ENCODE data around the gene ZXDA. TPM values are rescaled to one million over a fixed set of nuclear protein-coding genes. Genes with fewer than 3 reads are reported as not detected.

Gene ZXDA
- total and polyA plus RNA-seq, 2 donors from 2014 or later = 1.2 to 7.7 TPM

DNA sequence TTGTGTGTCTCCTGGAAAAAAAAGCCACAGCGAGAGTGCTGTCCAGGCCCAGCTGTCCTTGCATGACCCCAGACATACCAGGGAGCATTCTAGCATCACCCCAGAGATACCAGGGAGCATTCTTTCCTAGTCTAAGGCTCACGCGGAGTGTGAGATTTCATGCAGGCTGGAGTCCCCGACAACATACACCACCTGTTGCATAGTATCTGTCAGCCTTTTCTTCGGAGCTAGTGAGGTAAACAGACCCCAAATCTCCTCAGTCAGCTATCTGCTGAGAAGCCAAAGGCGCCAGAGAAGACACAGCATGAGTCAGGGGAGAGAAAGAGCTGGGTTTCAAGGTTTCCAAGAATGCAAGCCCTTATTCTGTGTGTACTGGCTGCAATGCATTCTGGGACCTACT lies 23.1 kb upstream of the ZXDA start:
- intact Hi-C loops (cut with DNase I) = no loop called here
- no peaks in the 10 kb centered on the region for H3K36me3 ChIP-seq (ENCODE audit: control insufficient read depth in 2 of 3, insufficient read depth in 3 of 3, low read length in 3 of 3)
- H3K4me3 ChIP-seq (ENCODE audit: low read length in 3 of 3) = no peak overlapping the region
- FAIRE-seq (no peak), DNase-seq (peak in 2 of 5 donors; percentile 0 to 12)
- no peaks in the 10 kb centered on the region for H3K27me3 ChIP-seq (ENCODE audit: control insufficient read depth, insufficient read depth, low read length)
- H3K9me3 ChIP-seq (ENCODE audit: control insufficient read depth in 2 of 3, insufficient read depth in 1 of 3, low read length in 3 of 3) = no peaks in the 10 kb centered on the region
- no peak for TF ChIP-seq CTCF (IDR thresholded peaks at IDR 0.05; ENCODE audit: borderline replicate concordance, extremely low read depth, insufficient read depth)
- no peak overlapping the region for H3K9ac ChIP-seq (ENCODE audit: low read length in 3 of 3)
- no peaks in the 10 kb centered on the region for H3K4me1 ChIP-seq (ENCODE audit: control insufficient read depth in 2 of 3, insufficient read depth in 2 of 3, low read depth in 1 of 3, low read length in 3 of 3)
- no peak overlapping the region for H3K27ac ChIP-seq (ENCODE audit: low read depth in 2 of 2, low read length in 2 of 2)

DNA sequence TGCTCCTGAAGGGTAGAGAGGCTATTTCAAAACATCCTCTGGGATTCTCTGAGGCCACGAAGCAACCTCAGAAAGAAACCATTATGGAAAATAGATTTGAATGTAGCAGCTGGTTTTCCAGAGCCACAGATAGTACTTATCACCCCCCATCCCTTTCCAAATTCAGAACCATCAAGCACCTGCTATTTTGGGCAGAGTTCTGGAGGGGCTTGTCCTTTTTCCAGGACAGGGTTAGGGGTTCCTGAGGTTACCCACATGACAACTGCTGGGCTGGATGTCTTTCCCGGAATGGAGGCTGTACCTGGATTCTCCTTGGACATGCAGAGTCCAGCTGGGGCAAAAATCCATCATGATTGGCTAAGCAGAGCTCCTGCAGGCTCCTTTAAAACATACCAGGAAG lies 22.0 kb upstream of the ZXDA start:
- intact Hi-C loops (cut with DNase I) = no loop called here
- Histone ChIP-seq H3K27ac (ENCODE audit: low read depth in 2 of 2, low read length in 2 of 2) (no peak overlapping the region), H3K4me1 (ENCODE audit: control insufficient read depth in 2 of 3, insufficient read depth in 2 of 3, low read depth in 1 of 3, low read length in 3 of 3) (no peaks in the 10 kb centered on the region), H3K36me3 (ENCODE audit: control insufficient read depth in 2 of 3, insufficient read depth in 3 of 3, low read length in 3 of 3) (no peaks in the 10 kb centered on the region), H3K4me3 (ENCODE audit: low read length in 3 of 3) (no peak overlapping the region), H3K9ac (ENCODE audit: low read length in 3 of 3) (no peak overlapping the region), H3K27me3 (ENCODE audit: control insufficient read depth, insufficient read depth, low read length) (no peaks in the 10 kb centered on the region), H3K9me3 (ENCODE audit: control insufficient read depth in 2 of 3, insufficient read depth in 1 of 3, low read length in 3 of 3) (no peaks in the 10 kb centered on the region)
- DNase-seq (no peak), FAIRE-seq (no peak)
- TF ChIP-seq CTCF (IDR thresholded peaks at IDR 0.05; ENCODE audit: borderline replicate concordance, extremely low read depth, insufficient read depth) = no peak

DNA sequence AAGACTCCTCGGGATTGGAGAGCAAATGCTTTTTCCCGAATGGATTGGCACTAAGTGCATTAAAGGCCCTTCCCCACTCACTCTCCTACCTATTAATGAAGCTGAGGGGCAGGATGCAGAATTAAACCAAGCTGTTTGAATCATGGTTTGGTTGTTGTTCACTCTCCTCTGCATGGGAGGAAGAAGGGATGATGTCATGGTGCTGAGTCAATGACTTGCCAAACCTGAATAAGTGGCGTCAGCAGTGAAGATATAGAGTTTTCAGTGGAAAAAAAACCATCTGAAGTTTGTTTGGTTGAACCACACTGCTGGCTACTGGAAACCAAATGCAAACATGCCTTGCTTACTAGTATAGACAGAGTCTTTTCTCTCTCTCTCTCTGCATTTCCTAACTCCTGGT lies 19.8 kb upstream of the ZXDA start:
- no peak for TF ChIP-seq CTCF (IDR thresholded peaks at IDR 0.05; ENCODE audit: borderline replicate concordance, extremely low read depth, insufficient read depth)
- DNase-seq = no peak
- Histone ChIP-seq H3K27ac (ENCODE audit: low read depth in 2 of 2, low read length in 2 of 2) (no peak overlapping the region), H3K36me3 (ENCODE audit: control insufficient read depth in 2 of 3, insufficient read depth in 3 of 3, low read length in 3 of 3) (no peaks in the 10 kb centered on the region), H3K9ac (ENCODE audit: low read length in 3 of 3) (no peak overlapping the region), H3K9me3 (ENCODE audit: control insufficient read depth in 2 of 3, insufficient read depth in 1 of 3, low read length in 3 of 3) (no peaks in the 10 kb centered on the region), H3K27me3 (ENCODE audit: control insufficient read depth, insufficient read depth, low read length) (no peaks in the 10 kb centered on the region), H3K4me3 (ENCODE audit: low read length in 3 of 3) (no peak overlapping the region), H3K4me1 (ENCODE audit: control insufficient read depth in 2 of 3, insufficient read depth in 2 of 3, low read depth in 1 of 3, low read length in 3 of 3) (no peaks in the 10 kb centered on the region)
- intact Hi-C loops (cut with DNase I) = no loop called here
- FAIRE-seq = no peak

DNA sequence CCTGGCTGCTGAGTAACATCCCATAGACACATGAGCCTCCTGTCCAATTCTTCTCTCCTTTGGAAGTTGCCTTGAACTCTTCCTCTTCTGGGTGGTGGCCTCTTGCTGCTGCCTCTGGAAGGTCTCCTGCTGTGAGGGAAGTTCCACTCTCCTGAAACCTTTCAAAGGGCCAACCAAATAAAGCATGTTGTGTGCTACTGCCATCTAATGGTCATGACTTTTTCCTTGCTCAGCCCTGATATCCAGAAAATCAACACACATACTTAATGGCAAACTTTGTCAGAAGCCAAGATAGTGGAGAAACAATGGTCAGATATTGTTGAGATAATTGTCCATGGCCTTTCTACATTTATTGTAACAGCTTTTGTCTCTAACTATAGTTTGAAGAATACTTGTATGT lies 19.1 kb upstream of the ZXDA start:
- FAIRE-seq = peak; percentile 89
- peak; percentile 28 for TF ChIP-seq CTCF (IDR thresholded peaks at IDR 0.05; ENCODE audit: borderline replicate concordance, extremely low read depth, insufficient read depth)
- no peaks in the 10 kb centered on the region for H3K9me3 ChIP-seq (ENCODE audit: control insufficient read depth in 2 of 3, insufficient read depth in 1 of 3, low read length in 3 of 3)
- no peak overlapping the region for H3K9ac ChIP-seq (ENCODE audit: low read length in 3 of 3)
- intact Hi-C loops (cut with DNase I) = loop anchor here (10.0 kb wide), 1 partner anchor 105 kb away; no protein-coding TSS in a partner anchor
- H3K27me3 ChIP-seq (ENCODE audit: control insufficient read depth, insufficient read depth, low read length) = no peaks in the 10 kb centered on the region
- peak in 2 of 5 donors; percentile 35 to 50 for DNase-seq
- H3K27ac ChIP-seq (ENCODE audit: low read depth in 2 of 2, low read length in 2 of 2) = no peak overlapping the region
- H3K4me1 ChIP-seq (ENCODE audit: control insufficient read depth in 2 of 3, insufficient read depth in 2 of 3, low read depth in 1 of 3, low read length in 3 of 3) = no peaks in the 10 kb centered on the region
- H3K4me3 ChIP-seq (ENCODE audit: low read length in 3 of 3) = no peak overlapping the region
- H3K36me3 ChIP-seq (ENCODE audit: control insufficient read depth in 2 of 3, insufficient read depth in 3 of 3, low read length in 3 of 3) = no peaks in the 10 kb centered on the region

All from kidney (tissue), 14 donors.